GM12891 (cell line): ENCODE measurements around the gene ESYT2.

ENCODE experiments used
- DNase-seq: peaks from one replicate; pipeline ENCODE4 v3.0.0; 2011; ENCODE audit warnings: low spot score; ENCODE audit not compliant: insufficient read length
- FAIRE-seq: peaks from 2 replicates; lab custom pipeline; 2011; peaks lifted over from hg19 to GRCh38; lab: Jason Lieb, UNC
- PAX5 ChIP-seq: IDR thresholded peaks from 2 replicates; pipeline ENCODE4 v1.6.1; 2011; ENCODE audit warnings: low read length, moderate library complexity, mild to moderate bottlenecking; ENCODE audit not compliant: insufficient read depth, severe bottlenecking
- POLR2A ChIP-seq: IDR thresholded peaks from 2 replicates; pipeline ENCODE4 v1.6.1; 2011; ENCODE audit warnings: low read depth, low read length, control low read depth
- POLR2AphosphoS5 ChIP-seq: IDR thresholded peaks from 2 replicates; pipeline ENCODE4 v1.6.1; 2011; ENCODE audit warnings: low read depth, low read length, control low read depth
- POU2F2 ChIP-seq: IDR thresholded peaks from 2 replicates; pipeline ENCODE4 v1.6.1; 2011; ENCODE audit warnings: low read depth, mild to moderate bottlenecking, control low read depth, low read length, moderate library complexity
- SPI1 ChIP-seq: IDR thresholded peaks from 2 replicates; pipeline ENCODE4 v1.6.1; 2011; ENCODE audit warnings: low read depth, low read length, control low read depth
- TAF1 ChIP-seq: IDR thresholded peaks from 2 replicates; pipeline ENCODE4 v1.6.1; 2011; ENCODE audit warnings: low read depth, low read length, control low read depth

Gene ESYT2

DNA sequence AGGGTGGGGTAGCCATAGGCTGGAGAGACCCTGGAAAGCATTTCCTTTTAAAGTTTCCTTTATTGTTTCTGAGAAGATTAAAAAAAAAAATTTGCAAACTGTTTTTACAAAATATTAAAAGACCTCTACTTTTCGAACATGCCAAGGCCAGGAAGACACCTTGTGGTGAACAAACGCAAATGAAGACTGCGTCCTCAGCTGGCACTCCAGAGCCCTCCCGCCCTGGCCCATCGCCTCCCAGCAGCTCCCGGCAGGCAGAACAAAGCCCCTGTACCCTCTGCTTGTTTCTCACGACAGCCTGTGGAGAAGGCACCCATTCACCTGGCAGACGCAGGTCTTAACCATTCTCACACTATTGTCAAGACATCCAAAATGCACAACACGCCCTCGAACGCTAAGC is 56.4 kb downstream of the ESYT2 start:
- FAIRE-seq (no peak), DNase-seq (no peak)
- no peak for TF ChIP-seq PAX5
- TF ChIP-seq POU2F2, result no peak
- no peak for TF ChIP-seq SPI1
- TF ChIP-seq TAF1, result no peak

DNA sequence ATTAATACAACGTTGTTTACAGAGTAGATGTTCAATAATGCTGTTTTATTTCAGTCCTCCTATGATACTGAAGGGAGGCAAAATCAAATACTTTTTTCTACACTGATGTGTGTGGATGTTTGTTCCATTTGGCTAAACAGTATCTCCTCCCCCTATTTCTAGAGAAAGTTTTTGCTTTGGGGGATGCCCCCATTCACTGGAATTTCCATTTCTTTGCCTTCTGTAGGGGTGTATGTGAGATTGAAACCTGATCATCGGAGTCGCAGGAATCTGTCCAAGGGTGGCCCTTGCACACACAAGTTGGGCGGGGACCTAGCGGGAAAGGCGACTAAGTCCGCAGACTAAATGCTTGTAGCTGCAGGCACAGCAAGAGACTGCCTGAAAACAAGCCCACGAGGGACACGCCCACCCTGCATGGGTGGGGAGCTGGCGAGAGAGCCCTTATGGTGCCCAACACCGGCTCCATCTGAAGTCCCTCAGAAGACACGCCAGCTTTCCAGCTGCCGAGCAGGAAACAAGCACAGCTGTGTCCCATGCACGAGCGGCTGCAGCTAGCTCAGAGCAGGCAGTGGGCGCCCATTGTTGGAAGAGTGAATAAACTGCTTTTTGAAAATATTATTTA is 58.0 kb downstream of the ESYT2 start:
- TF ChIP-seq SPI1 (no peak), POU2F2 (no peak), TAF1 (no peak), POLR2A (no peak), PAX5 (no peak), POLR2AphosphoS5 (no peak)
- no peak for DNase-seq
- FAIRE-seq, result peak; percentile 5

DNA sequence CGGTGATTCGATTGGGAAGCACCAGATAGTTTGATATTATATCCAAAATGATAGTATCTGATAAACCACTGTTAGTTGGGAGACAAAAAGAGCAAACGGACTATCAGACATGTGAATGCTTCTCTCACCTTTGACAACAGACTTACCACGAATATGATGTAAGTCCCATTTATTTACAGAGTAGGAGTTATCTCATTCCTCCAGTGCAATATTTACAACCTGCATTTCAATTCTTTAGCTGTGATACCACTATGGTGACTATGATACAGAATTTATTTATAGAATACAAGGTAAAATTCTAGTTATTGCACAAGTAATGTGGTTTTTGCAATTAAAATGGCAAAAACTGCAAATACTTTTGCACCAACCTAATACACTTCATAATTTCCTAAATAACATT is 61.6 kb downstream of the ESYT2 start:
- FAIRE-seq (no peak), DNase-seq (no peak)
- TF ChIP-seq POLR2AphosphoS5 (no peak), TAF1 (no peak), POU2F2 (no peak), PAX5 (no peak), POLR2A (no peak), SPI1 (no peak)

DNA sequence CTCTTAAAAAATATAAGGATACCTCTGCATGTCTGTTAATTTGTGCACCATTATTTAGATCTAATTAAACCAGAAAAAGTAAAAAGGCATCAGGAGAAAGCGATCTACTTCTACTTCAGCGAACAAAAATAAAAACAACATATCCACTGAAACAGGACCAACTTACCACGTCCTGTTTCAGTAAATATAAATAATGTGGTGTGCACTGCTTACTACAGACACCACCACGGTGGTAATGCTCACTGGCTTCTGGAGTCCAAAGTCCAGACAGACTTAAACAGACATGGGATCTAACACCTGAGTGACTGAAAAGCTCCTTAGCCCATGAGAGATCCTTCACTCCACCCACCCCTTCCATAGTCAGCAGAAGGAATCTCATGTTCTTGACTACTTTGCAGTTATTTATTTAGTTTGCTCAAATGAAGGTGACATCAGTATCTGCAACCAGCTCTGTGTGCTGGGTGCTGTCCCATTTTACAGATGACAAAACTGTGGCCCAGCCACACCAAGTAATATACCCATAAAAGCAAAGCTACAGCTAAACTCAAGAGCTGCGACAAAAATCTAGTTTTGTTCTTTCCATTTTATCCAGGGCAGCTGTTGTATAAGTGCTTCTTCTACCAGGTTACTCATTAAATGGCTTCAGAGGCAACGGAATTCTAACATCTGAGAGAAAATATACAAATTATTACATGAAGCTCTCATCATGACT is 62.6 kb downstream of the ESYT2 start:
- TF ChIP-seq POLR2A (no peak), SPI1 (no peak), POLR2AphosphoS5 (no peak)
- FAIRE-seq (peak; percentile 74), DNase-seq (no peak)

GRCh38 chr7:158765020-158765419 is 64.3 kb downstream of the ESYT2 start:
- no peak for FAIRE-seq
- TF ChIP-seq SPI1 (no peak), POLR2A (no peak), PAX5 (no peak)
- DNase-seq, result no peak

- TF ChIP-seq SPI1 (no peak), PAX5 (no peak), POLR2AphosphoS5 (no peak), POU2F2 (no peak), TAF1 (no peak), POLR2A (no peak)
- DNase-seq, result no peak
- FAIRE-seq, result no peak
These were observed 65.8 kb downstream of the ESYT2 start for GRCh38 chr7:158763454-158764033.

DNA sequence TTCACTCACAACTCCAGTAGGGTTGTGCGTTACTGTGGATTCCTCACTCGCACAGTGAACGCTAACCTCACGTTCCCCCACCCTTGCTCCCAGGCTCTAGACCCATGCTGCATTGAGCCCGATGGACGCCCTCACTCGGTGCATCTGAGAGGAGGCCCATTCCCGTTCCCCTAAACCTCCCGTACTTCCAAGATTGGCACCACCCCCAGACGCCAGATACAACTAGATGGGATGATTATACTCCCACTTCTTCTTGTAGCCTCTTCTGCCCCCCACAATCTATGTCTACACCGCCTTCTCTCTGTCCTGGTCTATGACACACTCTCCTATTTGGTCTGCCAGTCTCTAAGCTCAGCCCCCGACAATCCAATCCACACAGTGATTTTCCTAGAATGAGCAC is 67.4 kb downstream of the ESYT2 start:
- FAIRE-seq (no peak), DNase-seq (no peak)
- no peak for TF ChIP-seq TAF1
- TF ChIP-seq PAX5, result no peak
- no peak for TF ChIP-seq POLR2AphosphoS5
- no peak for TF ChIP-seq POLR2A
- TF ChIP-seq POU2F2, result no peak
- TF ChIP-seq SPI1, result no peak

DNA sequence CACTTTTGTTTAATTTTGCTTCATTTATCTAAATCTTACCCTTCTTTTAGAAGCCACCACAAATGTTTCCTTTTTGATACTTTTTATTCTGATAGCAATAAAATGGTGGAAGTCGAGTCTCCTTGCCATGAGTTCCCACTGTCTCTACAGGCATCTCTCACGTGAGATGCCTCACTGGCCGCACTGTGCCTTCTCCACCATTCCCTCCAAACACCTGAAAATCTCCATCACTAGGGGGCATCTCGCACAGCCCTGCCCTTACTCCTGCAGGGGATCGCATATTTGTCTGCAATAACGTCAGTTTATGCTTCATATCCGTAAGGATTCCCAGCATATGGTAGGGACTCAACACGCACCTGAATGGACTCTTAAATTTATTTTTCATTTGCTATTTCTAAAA is 68.4 kb downstream of the ESYT2 start:
- no peak for TF ChIP-seq POLR2AphosphoS5
- TF ChIP-seq TAF1, result no peak
- no peak for TF ChIP-seq PAX5
- no peak for TF ChIP-seq POU2F2
- TF ChIP-seq POLR2A, result no peak
- TF ChIP-seq SPI1, result no peak
- DNase-seq (no peak), FAIRE-seq (no peak)

DNA sequence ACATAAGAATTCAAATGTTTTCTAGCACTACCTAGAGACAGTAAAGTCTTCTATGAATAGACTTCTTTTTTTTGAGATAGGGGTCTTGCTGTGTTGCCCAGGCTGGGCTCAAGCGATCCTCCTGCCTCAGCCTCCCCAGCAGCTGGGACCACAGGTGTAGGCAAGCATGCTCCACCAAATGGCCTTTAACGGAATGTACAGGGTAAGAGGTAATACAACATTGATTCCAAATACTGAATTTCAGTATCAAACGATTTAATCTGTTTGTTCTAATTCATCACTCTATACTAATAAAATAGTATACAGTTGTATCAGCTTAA is 68.9 kb downstream of the ESYT2 start:
- TF ChIP-seq POLR2AphosphoS5 (no peak), POLR2A (no peak), TAF1 (no peak), SPI1 (no peak), PAX5 (no peak), POU2F2 (no peak)
- no peak for FAIRE-seq
- no peak for DNase-seq

DNA sequence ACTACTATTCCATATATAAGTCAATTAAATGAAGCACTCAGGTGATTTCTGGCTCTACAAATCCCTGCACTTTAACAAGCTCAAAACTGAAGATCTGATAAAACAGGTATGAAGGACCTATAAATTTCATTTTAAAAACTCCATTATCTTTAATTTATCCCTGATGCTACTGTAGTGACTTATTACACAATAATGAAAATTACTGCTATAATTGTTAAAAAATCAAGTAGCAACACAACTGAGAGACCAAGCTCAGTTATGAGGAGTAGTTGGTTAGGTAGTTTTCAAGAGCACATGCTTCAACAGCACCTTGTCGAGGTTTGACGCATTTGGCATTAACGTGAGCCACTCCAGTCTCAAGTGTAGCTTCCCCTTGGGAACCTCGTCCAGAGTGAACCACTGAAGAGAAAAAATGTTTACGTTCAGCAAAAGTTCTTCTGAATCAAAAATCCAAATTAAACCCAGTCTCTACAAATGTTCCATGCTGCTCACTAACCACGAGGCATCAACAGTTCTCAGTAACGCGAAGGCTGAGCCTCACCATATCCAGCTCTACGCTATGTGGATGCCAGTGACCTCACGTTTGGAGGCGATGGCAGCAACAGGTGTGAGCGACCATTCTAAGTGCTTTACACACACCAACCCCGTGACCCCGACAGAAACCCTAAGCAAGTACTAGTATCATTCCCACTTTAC is 69.4 kb downstream of the ESYT2 start:
- TF ChIP-seq POLR2A (no peak), SPI1 (no peak), POU2F2 (no peak), PAX5 (no peak), POLR2AphosphoS5 (no peak), TAF1 (no peak)
- FAIRE-seq (no peak), DNase-seq (no peak)

- TF ChIP-seq PAX5, result no peak
- TF ChIP-seq TAF1, result no peak
- no peak for TF ChIP-seq POLR2AphosphoS5
- no peak for TF ChIP-seq POU2F2
- TF ChIP-seq POLR2A, result no peak
- no peak for DNase-seq
- FAIRE-seq, result no peak
These were observed 70.1 kb downstream of the ESYT2 start for GRCh38 chr7:158759245-158759614.
